GM12878 (cell line): Measurements from ENCODE around the gene CACNG3.

Source experiments
- CEBPB ChIP-seq, 2 experiments: fragments of 150-350 bp in 1 of 2; IDR thresholded peaks; 2 replicates each; pipeline ENCODE4 v1.6.1; 2012 to 2014; ENCODE audit warnings: low read depth in 2 of 2, low read length in 2 of 2, borderline replicate concordance in 1 of 2, inconsistent platforms in 1 of 2
- CTCF ChIP-seq, 3 experiments: IDR thresholded peaks in 2 of 3; conservative IDR thresholded peaks in 1 of 3; 2 replicates each; pipeline ENCODE4 v1.5.1; 2011; ENCODE audit warnings: low read depth in 3 of 3, low read length in 3 of 3, mild to moderate bottlenecking in 3 of 3, control low read depth in 2 of 3, moderate library complexity in 2 of 3, inconsistent platforms in 1 of 3, mixed read lengths in 1 of 3; ENCODE audit not compliant: control insufficient read depth in 2 of 3, insufficient read depth in 1 of 3; ENCODE audit errors: extremely low read depth in 1 of 3
- PAX5 ChIP-seq: IDR thresholded peaks from 2 replicates; pipeline ENCODE4 v1.6.1; 2011; ENCODE audit warnings: low read depth, low read length, borderline replicate concordance
- PAX8 ChIP-seq: fragments of 450-650 bp; IDR thresholded peaks from 2 replicates; pipeline ENCODE4 v1.6.1; 2017; ENCODE audit warnings: mild to moderate bottlenecking, moderate library complexity
- POLR2AphosphoS5 ChIP-seq: IDR thresholded peaks from 2 replicates; pipeline ENCODE4 v1.6.1; 2011; ENCODE audit warnings: mild to moderate bottlenecking, low read length, inconsistent platforms
- REST ChIP-seq: IDR thresholded peaks from 2 replicates; pipeline ENCODE4 v1.6.1; 2012; ENCODE audit warnings: mild to moderate bottlenecking, low read depth, low read length
- TARDBP ChIP-seq: IDR thresholded peaks from 2 replicates; pipeline ENCODE4 v1.6.1; 2016; ENCODE audit warnings: borderline replicate concordance

GRCh38 chr16:24332178-24332577 is 76.0 kb downstream of the CACNG3 start:
- no peak for TF ChIP-seq CEBPB (IDR thresholded peaks at IDR 0.05; ENCODE audit: borderline replicate concordance in 1 of 2, low read depth in 2 of 2, low read length in 2 of 2)
- TF ChIP-seq CTCF (IDR thresholded peaks at IDR 0.05 in 2 of 3, conservative IDR thresholded peaks at IDR 0.05 in 1 of 3; ENCODE audit: control insufficient read depth in 2 of 3, extremely low read depth in 1 of 3, insufficient read depth in 1 of 3, low read depth in 3 of 3, low read length in 3 of 3): no peak
- no peak for TF ChIP-seq REST
- no peak for TF ChIP-seq PAX5
- no peak for TF ChIP-seq PAX8
- TF ChIP-seq TARDBP: no peak
- TF ChIP-seq POLR2AphosphoS5: no peak
